GM12864 (cell line): ENCODE data around the gene RNASE12.
A peak's percentile ranks its signal among the peaks of the same experiment; 100 is the strongest.

Source experiments
- DNase-seq: peaks from one replicate; pipeline ENCODE4 v3.0.0-alpha.2; 2011; ENCODE audit warnings: low read depth
- H3K4me3 ChIP-seq: 2 replicates; pipeline ENCODE4 v1.5.1; 2011; ENCODE audit warnings: mild to moderate bottlenecking, low read depth, low read length, control low read depth
- TF ChIP-seq, protein P1 (sequence below): IDR thresholded peaks from 2 replicates; pipeline ENCODE4 v1.5.1; 2011; ENCODE audit warnings: low read depth, mild to moderate bottlenecking, moderate library complexity, low read length, control low read depth, inconsistent platforms; ENCODE audit errors: missing control alignments

The RNASE12 gene

DNA sequence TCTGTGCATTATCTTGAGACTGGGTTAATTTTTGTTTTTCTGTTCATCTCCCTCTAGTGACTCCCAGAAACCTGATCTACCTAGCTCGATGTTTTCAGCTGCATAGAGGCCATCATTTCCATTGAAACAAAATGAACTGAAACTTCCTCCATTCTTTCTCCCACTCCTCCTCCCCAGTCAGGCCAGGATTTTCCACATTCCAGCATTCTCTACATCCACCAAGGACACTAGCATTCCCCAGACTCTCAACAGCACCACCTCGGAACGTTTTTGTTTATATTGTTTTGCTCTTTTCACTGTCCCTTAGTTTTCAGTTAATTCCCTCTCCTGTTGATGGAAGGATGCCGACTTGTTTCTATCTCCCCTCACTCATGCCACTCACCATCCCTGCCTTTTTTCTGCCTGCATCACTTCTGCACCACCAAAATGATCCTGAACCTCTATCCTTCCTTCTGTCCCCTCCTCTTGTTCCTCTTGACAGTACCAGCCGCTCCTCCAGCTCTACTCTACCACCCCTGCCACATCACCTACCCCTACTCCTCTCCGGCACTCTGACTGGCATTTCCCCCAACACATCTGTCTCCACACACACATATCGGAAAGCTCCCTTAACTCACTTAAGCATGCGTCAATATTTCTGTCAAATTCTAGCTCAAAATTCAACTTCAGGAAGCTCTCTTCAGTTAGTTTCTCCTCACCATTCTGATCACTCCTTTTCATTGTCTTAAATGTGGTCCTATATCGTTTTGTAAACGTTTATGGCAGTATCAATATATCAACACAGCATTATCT lies 37.1 kb upstream of the RNASE12 start:
- TF ChIP-seq, protein P1, sequence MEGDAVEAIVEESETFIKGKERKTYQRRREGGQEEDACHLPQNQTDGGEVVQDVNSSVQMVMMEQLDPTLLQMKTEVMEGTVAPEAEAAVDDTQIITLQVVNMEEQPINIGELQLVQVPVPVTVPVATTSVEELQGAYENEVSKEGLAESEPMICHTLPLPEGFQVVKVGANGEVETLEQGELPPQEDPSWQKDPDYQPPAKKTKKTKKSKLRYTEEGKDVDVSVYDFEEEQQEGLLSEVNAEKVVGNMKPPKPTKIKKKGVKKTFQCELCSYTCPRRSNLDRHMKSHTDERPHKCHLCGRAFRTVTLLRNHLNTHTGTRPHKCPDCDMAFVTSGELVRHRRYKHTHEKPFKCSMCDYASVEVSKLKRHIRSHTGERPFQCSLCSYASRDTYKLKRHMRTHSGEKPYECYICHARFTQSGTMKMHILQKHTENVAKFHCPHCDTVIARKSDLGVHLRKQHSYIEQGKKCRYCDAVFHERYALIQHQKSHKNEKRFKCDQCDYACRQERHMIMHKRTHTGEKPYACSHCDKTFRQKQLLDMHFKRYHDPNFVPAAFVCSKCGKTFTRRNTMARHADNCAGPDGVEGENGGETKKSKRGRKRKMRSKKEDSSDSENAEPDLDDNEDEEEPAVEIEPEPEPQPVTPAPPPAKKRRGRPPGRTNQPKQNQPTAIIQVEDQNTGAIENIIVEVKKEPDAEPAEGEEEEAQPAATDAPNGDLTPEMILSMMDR, result no peak
- H3K4me3 ChIP-seq, result no peak overlapping the region
- DNase-seq, result no peak

- H3K4me3 ChIP-seq, result no peak overlapping the region
- TF ChIP-seq, protein P1, result no peak
- no peak for DNase-seq
Measured at GRCh38 chr14:20627346-20628027, 36.3 kb upstream of the RNASE12 start.

DNA sequence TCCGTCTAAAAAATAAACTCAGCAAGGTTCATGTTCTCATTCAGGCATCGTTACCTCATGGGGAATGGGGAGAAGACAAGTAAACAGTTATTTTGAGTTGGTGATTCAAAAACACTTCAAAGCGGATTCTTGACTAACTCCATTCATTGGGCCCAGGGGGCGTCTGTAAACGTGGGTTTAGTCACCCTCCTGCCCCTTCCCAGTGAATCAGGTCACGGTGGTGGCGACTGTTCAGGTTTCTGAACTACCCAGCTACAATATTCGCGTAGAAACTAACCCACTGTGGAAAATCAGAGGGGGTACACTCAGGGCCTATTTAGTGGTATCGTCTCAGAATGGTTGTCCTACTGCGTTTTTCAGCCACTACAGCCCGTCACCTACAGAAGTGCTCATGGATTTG lies 35.1 kb upstream of the RNASE12 start:
- no peak for DNase-seq
- no peak overlapping the region for H3K4me3 ChIP-seq
- TF ChIP-seq, protein P1, result no peak

DNA sequence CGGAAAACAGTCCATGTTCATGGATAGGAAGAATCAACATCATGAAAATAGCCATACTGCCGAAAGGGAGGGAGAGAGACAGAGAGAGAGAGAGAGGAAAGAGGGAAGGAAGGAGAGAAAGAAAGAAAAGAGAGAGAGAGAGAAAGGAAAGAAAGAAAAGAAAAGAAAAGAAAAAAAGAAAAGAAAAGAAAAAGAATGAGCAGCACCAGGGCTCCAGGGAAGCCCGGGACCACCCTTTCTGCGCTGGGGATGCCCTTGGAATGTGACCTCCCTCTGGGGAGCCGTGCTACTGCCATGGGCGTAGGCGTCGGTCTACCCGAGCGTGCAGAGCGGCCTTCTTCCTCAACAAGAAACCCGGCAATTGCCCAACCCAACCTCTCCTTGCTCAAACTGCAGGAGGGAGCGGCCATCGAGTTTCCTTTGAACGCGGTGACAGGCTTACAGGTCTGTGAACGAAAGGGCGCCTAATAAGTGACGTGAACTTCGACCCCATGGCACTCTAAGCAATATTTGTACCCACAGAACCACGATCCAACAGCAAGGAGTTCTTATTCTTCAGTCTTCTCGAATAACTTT lies 33.4 kb upstream of the RNASE12 start:
- H3K4me3 ChIP-seq, result peak overlapping the region; percentile 51
- TF ChIP-seq, protein P1, result no peak
- DNase-seq, result peak; percentile 64

GRCh38 chr14:20623798-20624197 lies 32.6 kb upstream of the RNASE12 start:
- H3K4me3 ChIP-seq, result peak overlapping the region; percentile 51; the same call in 1 of the 2 replicates
- DNase-seq, result no peak
- TF ChIP-seq, protein P1, result no peak

GRCh38 chr14:20622816-20623291 lies 31.7 kb upstream of the RNASE12 start:
- H3K4me3 ChIP-seq, result no peak overlapping the region; the same call in 1 of the 2 replicates
- no peak for DNase-seq
- TF ChIP-seq, protein P1, result no peak
